ENCODE data around the gene PLEKHB2. TPM values are rescaled to one million over a fixed set of nuclear protein-coding genes. Genes with fewer than 3 reads are reported as not detected.

The PLEKHB2 gene
- total RNA-seq, 1 donor from 2014 or later, result 71.4 TPM

Other genes starting within 250 kb of the PLEKHB2 start
- gene FAM168B, start 11.9 kb upstream of the PLEKHB2 start, total RNA-seq, result 90.5 TPM
- gene POTEE, start 104.2 kb downstream of the PLEKHB2 start, total RNA-seq, result 0.14 TPM